Left renal pelvis (tissue), 4 donors: ENCODE results near the gene ISYNA1. TPM values are rescaled to one million over a fixed set of nuclear protein-coding genes. Genes with fewer than 3 reads are reported as not detected.

ENCODE experiments used
- DNase-seq, 4 donors: peaks; one replicate each; pipeline ENCODE4 v3.0.0-alpha.2; 2013; ENCODE audit warnings: low read depth in 4 of 4, low spot score in 3 of 4
- polyA plus RNA-seq, 4 donors: library from polyadenylated mRNA; unstranded; fragments of 120-200 nt; gene quantifications; one replicate each; pipeline ENCODE4 v1.2.1, GENCODE V29; 2013; ENCODE audit not compliant: insufficient read length in 4 of 4

ISYNA1 gene
- polyA plus RNA-seq, 4 donors = 98.7 to 147 (median 103) TPM

- no peak for DNase-seq
Measured at GRCh38 chr19:18468517-18468916, 30.6 kb upstream of the ISYNA1 start.

- DNase-seq = no peak
Measured at GRCh38 chr19:18467978-18468377, 30.0 kb upstream of the ISYNA1 start.

GRCh38 chr19:18466354-18466753 is 28.4 kb upstream of the ISYNA1 start:
- no peak for DNase-seq

GRCh38 chr19:18465964-18466339 is 28.0 kb upstream of the ISYNA1 start:
- no peak for DNase-seq

GRCh38 chr19:18465214-18465963 is 27.5 kb upstream of the ISYNA1 start:
- no peak for DNase-seq

- DNase-seq = no peak
Measured at GRCh38 chr19:18464646-18465045, 26.7 kb upstream of the ISYNA1 start.

- no peak for DNase-seq
Measured at GRCh38 chr19:18461471-18461870, 23.5 kb upstream of the ISYNA1 start.

GRCh38 chr19:18460900-18461299 is 23.0 kb upstream of the ISYNA1 start:
- DNase-seq = no peak

GRCh38 chr19:18457483-18458331 is 19.8 kb upstream of the ISYNA1 start:
- no peak for DNase-seq

- no peak for DNase-seq
Measured at GRCh38 chr19:18456974-18457373, 19.0 kb upstream of the ISYNA1 start.

GRCh38 chr19:18456279-18456678 is 18.3 kb upstream of the ISYNA1 start:
- no peak for DNase-seq

- no peak for DNase-seq
Measured at GRCh38 chr19:18453269-18454024, 15.5 kb upstream of the ISYNA1 start.

- no peak for DNase-seq
Measured at GRCh38 chr19:18452386-18452785, 14.5 kb upstream of the ISYNA1 start.

- no peak for DNase-seq
Measured at GRCh38 chr19:18450931-18451836, 13.3 kb upstream of the ISYNA1 start.

GRCh38 chr19:18450021-18450930 is 12.3 kb upstream of the ISYNA1 start:
- no peak for DNase-seq

GRCh38 chr19:18449552-18449951 is 11.6 kb upstream of the ISYNA1 start:
- DNase-seq = no peak

GRCh38 chr19:18446811-18447359 is 9.0 kb upstream of the ISYNA1 start:
- no peak for DNase-seq

- no peak for DNase-seq
Measured at GRCh38 chr19:18446145-18446810, 8.3 kb upstream of the ISYNA1 start.
